Thyroid gland (tissue), 4 donors: Measurements from ENCODE around the gene MOAP1. TPM values are rescaled to one million over a fixed set of nuclear protein-coding genes. Genes with fewer than 3 reads are reported as not detected.

ENCODE experiments used
- DNase-seq, 2 donors: peaks; one replicate each; pipeline ENCODE4 v3.0.0-alpha.2; 2019
- H3K27ac ChIP-seq, 3 donors: fragments of 200-600 bp; sonication (generic); 1 replicate in 2 of 3; 2 replicates in 1 of 3; pipeline ENCODE4 v1.5.1; 2016 to 2019; ENCODE audit warnings: mild to moderate bottlenecking in 1 of 3, moderate library complexity in 1 of 3
- H3K27me3 ChIP-seq: fragments of 200-600 bp; sonication (generic); one replicate; pipeline ENCODE4 v1.5.1; 2019
- H3K36me3 ChIP-seq, 2 donors: fragments of 200-600 bp; sonication (generic); one replicate each; pipeline ENCODE4 v1.5.1; 2016 to 2019
- H3K4me1 ChIP-seq, 2 donors: fragments of 200-600 bp; sonication (generic); one replicate each; pipeline ENCODE4 v1.5.1; 2017 to 2019
- H3K4me3 ChIP-seq, 3 donors: fragments of 200-600 bp; sonication (generic); replicated peaks in 1 of 3; 1 replicate in 2 of 3; 2 replicates in 1 of 3; pipeline ENCODE4 v1.5.1; 2016; ENCODE audit warnings: mild to moderate bottlenecking in 1 of 3
- H3K9me3 ChIP-seq: fragments of 200-600 bp; sonication (generic); one replicate; pipeline ENCODE4 v1.5.1; 2017
- CTCF ChIP-seq, 6 experiments: fragments of 200-600 bp in 3 of 6; fragments of 450-650 bp in 3 of 6; sonication (generic) in 3 of 6; IDR thresholded peaks; one replicate each; pipeline ENCODE4 v1.5.1; 2016 to 2019; ENCODE audit warnings: antibody characterized with exemption in 6 of 6, mild to moderate bottlenecking in 2 of 6, inconsistent platforms in 1 of 6, moderate library complexity in 1 of 6
- POLR2A ChIP-seq, 2 donors: fragments of 450-650 bp; IDR thresholded peaks; one replicate each; pipeline ENCODE4 v1.6.1; 2017; ENCODE audit warnings: antibody characterized with exemption in 2 of 2, mild to moderate bottlenecking in 2 of 2, moderate library complexity in 1 of 2
- WGBS, 2 donors: methylation state at CpG; one replicate each; pipeline ENCODE4 v1.1.5; 2017; 5-methylcytosine and 5-hydroxymethylcytosine counted together
- intact Hi-C: fragments of 100-400 bp; cut with DNase I; formaldehyde crosslinking; loops from one replicate; pipeline ENCODE4 v1.15.1; 2023
- total RNA-seq, 4 donors: library from RNA; depleted of rRNA; stranded (reverse); fragments of >200 nt; gene quantifications; one replicate each; pipeline ENCODE4 v1.2.3, GENCODE V29; 2016

The MOAP1 gene
- total RNA-seq, 4 donors from 2014 or later: 34.1 to 48.2 (median 41.5) TPM

- no peaks in the 10 kb centered on the region for H3K27me3 ChIP-seq
- DNase-seq: no peak
- no peaks in the 10 kb centered on the region for H3K9me3 ChIP-seq
- peaks cover 0 to 4% of the 10 kb centered on the region in 2 donors for H3K4me1 ChIP-seq
- intact Hi-C loops: no loop called here
- no peak overlapping the region for H3K4me3 ChIP-seq
- no peak overlapping the region for H3K27ac ChIP-seq
- 90 to 93% methylated on average over 8 of the region's 8 CpGs for WGBS, 2 donors
- H3K36me3 ChIP-seq: peaks cover 14 to 23% of the 10 kb centered on the region in 2 donors
- TF ChIP-seq CTCF (IDR thresholded peaks at IDR 0.05) (no peak), POLR2A (IDR thresholded peaks at IDR 0.05) (no peak)
These were observed 43.9 kb upstream of the MOAP1 start for GRCh38 chr14:93228550-93228949.

GRCh38 chr14:93223565-93223964 lies 38.9 kb upstream of the MOAP1 start:
- no peak for DNase-seq
- WGBS, 2 donors: 97 to 100% methylated on average over 26 to 27 of the region's 27 CpGs
- no peak overlapping the region for H3K4me3 ChIP-seq
- H3K4me1 ChIP-seq: no peaks in the 10 kb centered on the region
- no peak overlapping the region for H3K27ac ChIP-seq
- no peak for TF ChIP-seq CTCF (IDR thresholded peaks at IDR 0.05)
- no peak for TF ChIP-seq POLR2A (IDR thresholded peaks at IDR 0.05)
- H3K27me3 ChIP-seq: no peaks in the 10 kb centered on the region
- intact Hi-C loops: no loop called here
- no peaks in the 10 kb centered on the region for H3K9me3 ChIP-seq
- peaks cover 37 to 51% of the 10 kb centered on the region in 2 donors for H3K36me3 ChIP-seq

- no peak for DNase-seq
- TF ChIP-seq CTCF (IDR thresholded peaks at IDR 0.05): no peak
- no peak for TF ChIP-seq POLR2A (IDR thresholded peaks at IDR 0.05)
- no peaks in the 10 kb centered on the region for H3K4me1 ChIP-seq
- H3K4me3 ChIP-seq: no peak overlapping the region
- H3K27me3 ChIP-seq: no peaks in the 10 kb centered on the region
- H3K36me3 ChIP-seq: peaks cover 38 to 58% of the 10 kb centered on the region in 2 donors
- intact Hi-C loops: no loop called here
- H3K9me3 ChIP-seq: no peaks in the 10 kb centered on the region
- no peak overlapping the region for H3K27ac ChIP-seq
These were observed 35.8 kb upstream of the MOAP1 start for GRCh38 chr14:93220509-93220908.

GRCh38 chr14:93219103-93219726 lies 34.5 kb upstream of the MOAP1 start:
- H3K4me3 ChIP-seq: no peak overlapping the region
- WGBS, 2 donors: 61 to 66% methylated on average over 3 of the region's 3 CpGs
- TF ChIP-seq POLR2A (IDR thresholded peaks at IDR 0.05) (no peak), CTCF (IDR thresholded peaks at IDR 0.05) (peak in 3 of 6 experiments; percentile 18 to 42 (median 19))
- intact Hi-C loops: no loop called here
- no peaks in the 10 kb centered on the region for H3K4me1 ChIP-seq
- H3K9me3 ChIP-seq: no peaks in the 10 kb centered on the region
- DNase-seq: peak; percentile 21 to 34
- H3K36me3 ChIP-seq: peaks cover 43 to 69% of the 10 kb centered on the region in 2 donors
- H3K27me3 ChIP-seq: no peaks in the 10 kb centered on the region
- no peak overlapping the region for H3K27ac ChIP-seq

- Histone ChIP-seq H3K27ac (no peak overlapping the region), H3K9me3 (no peaks in the 10 kb centered on the region), H3K4me1 (no peaks in the 10 kb centered on the region), H3K4me3 (no peak overlapping the region), H3K36me3 (peaks cover 35 to 64% of the 10 kb centered on the region in 2 donors), H3K27me3 (no peaks in the 10 kb centered on the region)
- no peak for DNase-seq
- TF ChIP-seq CTCF (IDR thresholded peaks at IDR 0.05) (no peak), POLR2A (IDR thresholded peaks at IDR 0.05) (no peak)
- 93 to 96% methylated on average over 2 of the region's 2 CpGs for WGBS, 2 donors
- intact Hi-C loops: no loop called here
These were observed 29.9 kb upstream of the MOAP1 start for GRCh38 chr14:93214598-93214997.
